ENCODE measurements around the gene ABHD13. TPM values are rescaled to one million over a fixed set of nuclear protein-coding genes. Genes with fewer than 3 reads are reported as not detected.

Gene ABHD13
- total RNA-seq (2014; rRNA removed; shearing (Covaris generic); ENCODE audit: low replicate concordance) = 3.3 and 8.4 TPM in 2 replicates

- peak within 1 kb of the TSS; percentile 98 for H3K4me3 ChIP-seq
- no peaks in the 10 kb centered on the region for H3K9me3 ChIP-seq
- H3K36me3 ChIP-seq = no peaks in the 10 kb centered on the region
- DNase-seq = peak; percentile 90
- no peaks in the 10 kb centered on the region for H3K27me3 ChIP-seq
These were observed at the start of gene ABHD13 for GRCh38 chr13:108218044-108218974. Gene ABHD13 (plus strand): TSS chr13:108218392. CDS start chr13:108229219, 10,827 bp downstream.

GRCh38 chr13:108168929-108169328, 49.3 kb upstream of the ABHD13 start:
- Histone ChIP-seq H3K36me3 (no peaks in the 10 kb centered on the region), H3K4me3 (no peak overlapping the region), H3K9me3 (peaks cover 16% of the 10 kb centered on the region), H3K27me3 (no peaks in the 10 kb centered on the region)
- no peak for DNase-seq

- no peaks in the 10 kb centered on the region for H3K27me3 ChIP-seq
- DNase-seq = no peak
These were observed 41.4 kb upstream of the ABHD13 start for GRCh38 chr13:108176685-108177274.

GRCh38 chr13:108178078-108178477, 40.1 kb upstream of the ABHD13 start:
- no peak for DNase-seq
- H3K27me3 ChIP-seq = no peaks in the 10 kb centered on the region
- H3K4me3 ChIP-seq = no peak overlapping the region
- H3K36me3 ChIP-seq = no peaks in the 10 kb centered on the region
- peaks cover 8% of the 10 kb centered on the region; the same call in 1 of the 2 replicates for H3K9me3 ChIP-seq

More at GRCh38 chr13:108176685-108177274, 41.4 kb upstream of the ABHD13 start:
- H3K9me3 ChIP-seq = peaks cover 9% of the 10 kb centered on the region; the same call in 1 of the 2 replicates
- no peaks in the 10 kb centered on the region for H3K36me3 ChIP-seq
- no peak overlapping the region for H3K4me3 ChIP-seq

- H3K27me3 ChIP-seq = no peaks in the 10 kb centered on the region
- DNase-seq = no peak
- no peaks in the 10 kb centered on the region for H3K36me3 ChIP-seq
- H3K9me3 ChIP-seq = no peaks in the 10 kb centered on the region
- no peak overlapping the region for H3K4me3 ChIP-seq
These were observed 35.5 kb upstream of the ABHD13 start for GRCh38 chr13:108182652-108183051.

GRCh38 chr13:108185223-108185622, 33.0 kb upstream of the ABHD13 start:
- Histone ChIP-seq H3K4me3 (no peak overlapping the region), H3K36me3 (no peaks in the 10 kb centered on the region), H3K27me3 (no peaks in the 10 kb centered on the region; the same call in 1 of the 2 replicates), H3K9me3 (no peaks in the 10 kb centered on the region; the same call in 1 of the 2 replicates)
- DNase-seq = no peak

- no peaks in the 10 kb centered on the region; the same call in 1 of the 2 replicates for H3K9me3 ChIP-seq
- DNase-seq = no peak
- H3K36me3 ChIP-seq = no peaks in the 10 kb centered on the region
- no peak overlapping the region for H3K4me3 ChIP-seq
- no peaks in the 10 kb centered on the region; the same call in 1 of the 2 replicates for H3K27me3 ChIP-seq
These were observed 29.9 kb upstream of the ABHD13 start for GRCh38 chr13:108188260-108188659.

GRCh38 chr13:108190897-108191296, 27.3 kb upstream of the ABHD13 start:
- DNase-seq = no peak
- Histone ChIP-seq H3K9me3 (peaks cover 10% of the 10 kb centered on the region), H3K4me3 (no peak overlapping the region), H3K36me3 (no peaks in the 10 kb centered on the region), H3K27me3 (no peaks in the 10 kb centered on the region; the same call in 1 of the 2 replicates)

- Histone ChIP-seq H3K36me3 (no peaks in the 10 kb centered on the region), H3K4me3 (no peak overlapping the region), H3K27me3 (no peaks in the 10 kb centered on the region; the same call in 1 of the 2 replicates), H3K9me3 (peaks cover 10% of the 10 kb centered on the region)
- no peak for DNase-seq
These were observed 24.4 kb upstream of the ABHD13 start for GRCh38 chr13:108193806-108194205.

- no peak for DNase-seq
- Histone ChIP-seq H3K27me3 (no peaks in the 10 kb centered on the region), H3K4me3 (no peak overlapping the region), H3K36me3 (no peaks in the 10 kb centered on the region), H3K9me3 (peaks cover 10% of the 10 kb centered on the region)
These were observed 23.7 kb upstream of the ABHD13 start for GRCh38 chr13:108194435-108194936.

GRCh38 chr13:108195146-108195545, 23.0 kb upstream of the ABHD13 start:
- no peak overlapping the region for H3K4me3 ChIP-seq
- H3K27me3 ChIP-seq = no peaks in the 10 kb centered on the region
- peaks cover 10% of the 10 kb centered on the region for H3K9me3 ChIP-seq
- H3K36me3 ChIP-seq = no peaks in the 10 kb centered on the region
- no peak for DNase-seq

GRCh38 chr13:108195861-108196260, 22.3 kb upstream of the ABHD13 start:
- Histone ChIP-seq H3K4me3 (no peak overlapping the region), H3K27me3 (no peaks in the 10 kb centered on the region), H3K36me3 (no peaks in the 10 kb centered on the region), H3K9me3 (peaks cover 10% of the 10 kb centered on the region)
- no peak for DNase-seq

GRCh38 chr13:108200781-108201398, 17.3 kb upstream of the ABHD13 start:
- Histone ChIP-seq H3K27me3 (no peaks in the 10 kb centered on the region), H3K4me3 (no peak overlapping the region), H3K36me3 (no peaks in the 10 kb centered on the region), H3K9me3 (no peaks in the 10 kb centered on the region)
- no peak for DNase-seq

GRCh38 chr13:108210551-108210950, 7.6 kb upstream of the ABHD13 start:
- H3K4me3 ChIP-seq = no peak overlapping the region

GRCh38 chr13:108212886-108213285, 5.3 kb upstream of the ABHD13 start:
- Histone ChIP-seq H3K4me3 (no peak overlapping the region), H3K27me3 (no peaks in the 10 kb centered on the region), H3K9me3 (no peaks in the 10 kb centered on the region), H3K36me3 (peaks cover 9% of the 10 kb centered on the region)
- DNase-seq = no peak

More at GRCh38 chr13:108210551-108210950, 7.6 kb upstream of the ABHD13 start:
- no peaks in the 10 kb centered on the region for H3K9me3 ChIP-seq
- peaks cover 9% of the 10 kb centered on the region for H3K36me3 ChIP-seq
- DNase-seq = no peak
- no peaks in the 10 kb centered on the region for H3K27me3 ChIP-seq

GRCh38 chr13:108213946-108214345, 4.2 kb upstream of the ABHD13 start:
- H3K36me3 ChIP-seq = peaks cover 9% of the 10 kb centered on the region
- no peak overlapping the region for H3K4me3 ChIP-seq
- no peaks in the 10 kb centered on the region for H3K9me3 ChIP-seq
- no peaks in the 10 kb centered on the region for H3K27me3 ChIP-seq
- no peak for DNase-seq
